Activated naive CD8-positive, alpha-beta T cell (primary cell): ENCODE results near the gene KCNC4.

Experiments used
- H3K27ac Mint-ChIP-seq: one replicate; pipeline ENCODE4 v1.8.0; 2021; ENCODE audit warnings: mixed read lengths
- H3K27me3 Mint-ChIP-seq: one replicate; pipeline ENCODE4 v1.8.0; 2021; ENCODE audit warnings: mixed read lengths
- H3K36me3 Mint-ChIP-seq: one replicate; pipeline ENCODE4 v1.8.0; 2021; ENCODE audit warnings: mixed read lengths
- H3K4me1 Mint-ChIP-seq: one replicate; pipeline ENCODE4 v1.8.0; 2021; ENCODE audit warnings: low read depth, mixed read lengths
- H3K4me3 Mint-ChIP-seq: one replicate; pipeline ENCODE4 v1.8.0; 2021; ENCODE audit warnings: mild to moderate bottlenecking, mixed read lengths
- H3K9me3 Mint-ChIP-seq: one replicate; pipeline ENCODE4 v1.8.0; 2021; ENCODE audit warnings: low read depth, mixed read lengths

KCNC4 gene

GRCh38 chr1:110177775-110178174 is 32.3 kb upstream of the KCNC4 start:
- no peaks in the 10 kb centered on the region for H3K4me1 Mint-ChIP-seq
- H3K27me3 Mint-ChIP-seq, result peaks cover 5% of the 10 kb centered on the region
- H3K9me3 Mint-ChIP-seq, result no peaks in the 10 kb centered on the region
- no peak overlapping the region for H3K27ac Mint-ChIP-seq
- no peak overlapping the region for H3K4me3 Mint-ChIP-seq
- no peaks in the 10 kb centered on the region for H3K36me3 Mint-ChIP-seq

DNA sequence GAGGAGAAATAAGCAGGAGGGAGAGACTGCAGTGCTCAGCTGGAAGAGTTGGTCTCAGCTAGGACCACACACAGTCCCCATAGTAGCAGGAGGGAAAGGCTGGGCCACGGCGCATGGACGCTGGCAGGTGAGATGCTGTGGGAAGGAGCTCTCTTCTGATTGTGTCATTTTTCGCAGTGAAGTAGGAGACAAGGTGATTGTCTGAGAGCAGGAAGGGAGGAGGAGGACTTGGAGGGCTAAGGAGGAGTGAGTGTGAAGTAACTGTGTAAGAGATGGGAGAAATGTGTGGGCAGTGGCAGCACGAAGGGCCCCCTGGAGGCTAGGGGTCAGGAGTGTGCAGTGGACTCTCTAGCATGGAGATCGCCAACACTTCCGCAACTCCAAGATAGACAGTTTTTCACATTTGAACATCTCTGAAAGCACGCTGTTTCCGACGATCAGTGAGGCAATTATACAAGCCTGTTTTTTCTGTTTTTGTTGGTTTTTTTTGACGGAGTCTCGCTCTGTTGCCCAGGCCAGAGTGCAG is 26.4 kb upstream of the KCNC4 start:
- Mint-ChIP-seq H3K4me3 (no peak overlapping the region), H3K36me3 (no peaks in the 10 kb centered on the region), H3K27ac (no peak overlapping the region), H3K27me3 (peaks cover 5% of the 10 kb centered on the region), H3K9me3 (no peaks in the 10 kb centered on the region), H3K4me1 (no peaks in the 10 kb centered on the region)

- H3K27ac Mint-ChIP-seq, result no peak overlapping the region
- no peaks in the 10 kb centered on the region for H3K36me3 Mint-ChIP-seq
- H3K4me3 Mint-ChIP-seq, result no peak overlapping the region
- H3K4me1 Mint-ChIP-seq, result no peaks in the 10 kb centered on the region
- no peaks in the 10 kb centered on the region for H3K9me3 Mint-ChIP-seq
- H3K27me3 Mint-ChIP-seq, result peaks cover 5% of the 10 kb centered on the region
Measured at GRCh38 chr1:110184446-110184845, 25.7 kb upstream of the KCNC4 start.

DNA sequence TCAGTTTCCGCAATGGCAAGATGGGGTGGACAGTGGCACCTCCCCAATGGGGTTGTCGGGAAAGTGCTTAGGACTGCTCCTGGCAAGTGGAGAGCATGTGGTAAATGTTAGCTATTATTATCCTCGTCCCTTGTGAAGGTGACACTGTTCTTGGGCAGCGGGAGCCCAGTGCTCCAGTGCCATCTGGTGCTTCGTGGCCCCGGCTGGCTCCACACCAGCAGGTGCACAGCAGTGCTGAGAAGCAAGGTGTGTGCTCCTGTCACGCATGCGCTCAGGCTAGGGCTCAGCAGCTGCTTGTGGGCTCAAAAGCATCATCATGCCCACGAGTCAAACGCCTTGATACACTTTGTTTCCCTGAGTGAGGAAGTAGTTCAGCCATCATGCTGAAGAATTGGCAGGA is 24.9 kb upstream of the KCNC4 start:
- Mint-ChIP-seq H3K9me3 (no peaks in the 10 kb centered on the region), H3K27me3 (peaks cover 5% of the 10 kb centered on the region), H3K4me3 (no peak overlapping the region), H3K36me3 (no peaks in the 10 kb centered on the region), H3K4me1 (no peaks in the 10 kb centered on the region), H3K27ac (no peak overlapping the region)

DNA sequence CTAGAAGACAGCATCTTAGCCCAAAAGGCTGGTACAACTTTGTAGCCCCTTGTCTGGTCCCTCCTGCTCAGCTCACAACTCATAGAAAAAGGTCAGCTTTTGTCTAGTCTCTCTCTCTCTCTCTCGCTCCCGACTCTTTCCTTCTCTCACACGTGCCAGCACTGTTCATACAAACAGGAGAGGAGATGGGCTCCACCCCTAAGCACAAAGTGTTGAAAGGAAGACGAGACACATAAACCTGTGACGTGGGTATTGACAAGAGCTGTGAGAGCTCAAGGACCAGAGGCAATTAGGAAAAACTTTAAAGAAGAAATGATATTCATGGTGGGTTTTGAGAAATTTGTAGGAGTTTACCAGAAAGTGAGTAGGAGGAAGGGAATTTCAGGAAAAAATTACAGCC is 23.6 kb upstream of the KCNC4 start:
- H3K36me3 Mint-ChIP-seq, result no peaks in the 10 kb centered on the region
- no peaks in the 10 kb centered on the region for H3K9me3 Mint-ChIP-seq
- no peaks in the 10 kb centered on the region for H3K4me1 Mint-ChIP-seq
- peaks cover 5% of the 10 kb centered on the region for H3K27me3 Mint-ChIP-seq
- H3K4me3 Mint-ChIP-seq, result no peak overlapping the region
- no peak overlapping the region for H3K27ac Mint-ChIP-seq

GRCh38 chr1:110187139-110187890 is 22.8 kb upstream of the KCNC4 start:
- H3K27ac Mint-ChIP-seq, result no peak overlapping the region
- H3K4me1 Mint-ChIP-seq, result no peaks in the 10 kb centered on the region
- peaks cover 5% of the 10 kb centered on the region for H3K27me3 Mint-ChIP-seq

GRCh38 chr1:110188035-110188618 is 22.0 kb upstream of the KCNC4 start:
- no peaks in the 10 kb centered on the region for H3K4me1 Mint-ChIP-seq
- no peak overlapping the region for H3K4me3 Mint-ChIP-seq
- H3K27ac Mint-ChIP-seq, result no peak overlapping the region
- H3K36me3 Mint-ChIP-seq, result no peaks in the 10 kb centered on the region
- peaks cover 5% of the 10 kb centered on the region for H3K27me3 Mint-ChIP-seq
- no peaks in the 10 kb centered on the region for H3K9me3 Mint-ChIP-seq

More at GRCh38 chr1:110187139-110187890, 22.8 kb upstream of the KCNC4 start:
- Mint-ChIP-seq H3K4me3 (no peak overlapping the region), H3K9me3 (no peaks in the 10 kb centered on the region), H3K36me3 (no peaks in the 10 kb centered on the region)

- H3K27ac Mint-ChIP-seq, result no peak overlapping the region
- peaks cover 5% of the 10 kb centered on the region for H3K27me3 Mint-ChIP-seq
- no peaks in the 10 kb centered on the region for H3K9me3 Mint-ChIP-seq
- H3K4me3 Mint-ChIP-seq, result no peak overlapping the region
- H3K36me3 Mint-ChIP-seq, result no peaks in the 10 kb centered on the region
- no peaks in the 10 kb centered on the region for H3K4me1 Mint-ChIP-seq
Measured at GRCh38 chr1:110189181-110189580, 20.9 kb upstream of the KCNC4 start.

- Mint-ChIP-seq H3K27ac (no peak overlapping the region), H3K27me3 (peaks cover 3% of the 10 kb centered on the region), H3K4me3 (no peak overlapping the region), H3K4me1 (no peaks in the 10 kb centered on the region), H3K36me3 (no peaks in the 10 kb centered on the region), H3K9me3 (no peaks in the 10 kb centered on the region)
Measured at GRCh38 chr1:110190282-110190929, 19.7 kb upstream of the KCNC4 start.

GRCh38 chr1:110192541-110192940 is 17.6 kb upstream of the KCNC4 start:
- Mint-ChIP-seq H3K27me3 (no peaks in the 10 kb centered on the region), H3K36me3 (no peaks in the 10 kb centered on the region), H3K27ac (no peak overlapping the region), H3K9me3 (no peaks in the 10 kb centered on the region), H3K4me1 (no peaks in the 10 kb centered on the region), H3K4me3 (no peak overlapping the region)

DNA sequence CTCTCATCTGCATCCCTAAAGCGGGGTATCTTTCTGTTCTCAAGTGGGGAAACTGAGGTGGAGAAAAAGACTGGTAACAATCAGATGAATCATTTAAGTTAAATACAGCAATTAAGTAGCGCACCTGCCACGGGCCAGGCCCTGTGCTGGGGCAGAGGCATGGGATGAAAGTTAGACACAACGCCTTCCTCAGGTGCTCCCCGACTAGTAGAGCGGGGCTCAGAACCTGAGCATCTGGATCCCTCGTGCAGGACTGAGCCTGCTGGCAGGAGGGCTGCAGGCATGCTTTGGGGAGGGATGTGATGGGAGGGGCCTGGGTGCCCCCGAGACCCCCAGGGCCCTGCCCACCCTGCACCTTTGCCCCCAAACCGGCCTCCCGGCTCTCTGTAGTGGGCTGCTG is 14.9 kb upstream of the KCNC4 start:
- H3K27me3 Mint-ChIP-seq, result no peaks in the 10 kb centered on the region
- H3K9me3 Mint-ChIP-seq, result no peaks in the 10 kb centered on the region
- no peak overlapping the region for H3K27ac Mint-ChIP-seq
- H3K36me3 Mint-ChIP-seq, result no peaks in the 10 kb centered on the region
- no peaks in the 10 kb centered on the region for H3K4me1 Mint-ChIP-seq
- H3K4me3 Mint-ChIP-seq, result no peak overlapping the region

- Mint-ChIP-seq H3K4me1 (no peaks in the 10 kb centered on the region), H3K4me3 (no peak overlapping the region), H3K27ac (no peak overlapping the region), H3K9me3 (no peaks in the 10 kb centered on the region), H3K36me3 (no peaks in the 10 kb centered on the region), H3K27me3 (no peaks in the 10 kb centered on the region)
Measured at GRCh38 chr1:110196917-110197765, 13.0 kb upstream of the KCNC4 start.

DNA sequence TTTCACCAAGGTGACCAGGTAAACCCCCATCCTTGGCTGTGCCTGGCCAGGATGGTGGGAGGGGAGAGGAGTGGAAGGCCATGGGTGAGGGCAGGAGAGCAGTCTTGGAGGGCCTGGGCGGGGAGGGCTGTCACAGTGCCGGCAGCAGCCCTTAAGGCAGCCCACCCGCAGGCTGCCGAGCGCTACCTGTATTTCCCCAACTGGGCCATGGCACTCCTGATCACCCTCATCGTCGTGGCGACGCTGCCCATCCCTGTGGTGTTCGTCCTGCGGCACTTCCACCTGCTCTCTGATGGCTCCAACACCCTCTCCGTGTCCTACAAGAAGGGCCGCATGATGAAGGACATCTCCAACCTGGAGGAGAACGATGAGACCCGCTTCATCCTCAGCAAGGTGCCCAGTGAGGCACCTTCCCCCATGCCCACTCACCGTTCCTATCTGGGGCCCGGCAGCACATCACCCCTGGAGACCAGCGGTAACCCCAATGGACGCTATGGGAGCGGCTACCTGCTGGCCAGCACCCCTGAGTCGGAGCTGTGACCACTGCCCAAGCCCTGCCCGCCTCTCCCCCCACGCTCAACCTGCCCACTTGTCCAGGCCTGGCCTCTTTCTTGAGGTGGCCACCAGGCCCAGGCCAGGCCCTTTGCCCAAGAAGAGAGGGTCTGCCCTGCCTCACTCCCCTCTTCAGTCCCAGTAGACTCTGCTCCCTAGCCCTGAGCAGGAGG is 12.0 kb upstream of the KCNC4 start:
- no peak overlapping the region for H3K27ac Mint-ChIP-seq
- no peaks in the 10 kb centered on the region for H3K27me3 Mint-ChIP-seq
- H3K4me3 Mint-ChIP-seq, result no peak overlapping the region
- no peaks in the 10 kb centered on the region for H3K9me3 Mint-ChIP-seq
- no peaks in the 10 kb centered on the region for H3K36me3 Mint-ChIP-seq
- peaks cover 3% of the 10 kb centered on the region for H3K4me1 Mint-ChIP-seq

DNA sequence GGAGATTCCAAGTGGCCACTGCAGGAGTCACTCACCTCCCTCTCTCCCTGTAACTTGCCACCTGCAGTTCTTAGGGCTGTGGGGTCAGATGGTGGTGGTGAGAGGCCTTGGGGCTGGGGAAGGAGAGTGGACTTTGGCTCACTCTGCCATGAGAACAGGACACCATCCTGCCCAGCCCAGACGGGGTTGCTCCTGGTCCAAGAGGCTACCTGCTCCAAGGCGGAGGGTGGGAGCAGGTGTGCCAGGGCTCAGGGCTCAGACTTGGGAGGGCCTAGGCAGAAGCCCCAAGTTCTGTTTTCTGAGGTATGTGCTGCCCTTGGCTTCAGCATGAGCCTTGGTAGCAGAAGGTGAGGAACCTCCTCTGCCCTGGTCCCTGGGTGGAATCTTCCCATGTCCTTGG is 11.4 kb upstream of the KCNC4 start:
- H3K4me3 Mint-ChIP-seq, result no peak overlapping the region
- no peaks in the 10 kb centered on the region for H3K9me3 Mint-ChIP-seq
- no peaks in the 10 kb centered on the region for H3K36me3 Mint-ChIP-seq
- no peaks in the 10 kb centered on the region for H3K27me3 Mint-ChIP-seq
- peaks cover 10% of the 10 kb centered on the region for H3K4me1 Mint-ChIP-seq
- no peak overlapping the region for H3K27ac Mint-ChIP-seq
